Panc1 (cell line): Measurements from ENCODE around the gene EIF3J. TPM values are rescaled to one million over a fixed set of nuclear protein-coding genes. Genes with fewer than 3 reads are reported as not detected.

ENCODE experiments used
- ATAC-seq: fragments of 200-7000 bp; cut with Tn5 transposase; 2 replicates; pipeline ENCODE4 v1.9.1; 2020; ENCODE audit warnings: mild to moderate bottlenecking, moderate library complexity
- BruUV-seq: library from RNA; stranded (reverse); fragments of 400-500 nt; replicated peaks from 2 replicates; lab custom pipeline; 2021; lab: Mats Ljungman, UMichigan
- CTCF ChIA-PET: fragments of 300-600 bp; sonication (Branson Sonifier 250); formaldehyde crosslinking; loops from one replicate; lab custom pipeline; 2022; ENCODE audit warnings: antibody characterized with exemption; lab: Charles Lee
- POLR2A ChIA-PET: fragments of 300-600 bp; sonication (Branson Sonifier 250); formaldehyde crosslinking; loops from one replicate; lab custom pipeline; 2022; ENCODE audit warnings: antibody characterized with exemption; lab: Charles Lee
- DNase-seq: peaks from one replicate; pipeline ENCODE4 v3.0.0-alpha.2; 2010; ENCODE audit warnings: low read depth, low spot score
- H3K27ac ChIP-seq: 2 replicates; pipeline ENCODE4 v1.5.1; 2011; ENCODE audit warnings: mild to moderate bottlenecking, low read length, inconsistent platforms
- H3K27me3 ChIP-seq: fragments of 200-500 bp; sonication (Bioruptor generic); 2 replicates; pipeline ENCODE4 v1.6.0; 2014; ENCODE audit warnings: low read length, inconsistent platforms; ENCODE audit not compliant: control insufficient read depth, insufficient read depth
- H3K36me3 ChIP-seq: fragments of 200-500 bp; sonication (Bioruptor generic); 2 replicates; pipeline ENCODE4 v1.5.1; 2014; ENCODE audit warnings: inconsistent platforms, mild to moderate bottlenecking, low read length, moderate library complexity; ENCODE audit not compliant: control insufficient read depth, insufficient read depth
- H3K4me1 ChIP-seq: 2 replicates; pipeline ENCODE4 v1.5.1; 2011; ENCODE audit warnings: inconsistent platforms, mild to moderate bottlenecking, low read length, moderate library complexity; ENCODE audit not compliant: control insufficient read depth, insufficient read depth
- H3K4me3 ChIP-seq, 2 experiments: 2 replicates each; pipeline ENCODE4 v1.5.1; 2011 to 2012; ENCODE audit warnings: low read depth in 2 of 2, low read length in 2 of 2, mild to moderate bottlenecking in 2 of 2, inconsistent platforms in 1 of 2, moderate library complexity in 1 of 2
- H3K9me3 ChIP-seq: fragments of 200-500 bp; sonication (Bioruptor generic); 2 replicates; pipeline ENCODE4 v1.5.1; 2014; ENCODE audit warnings: low read depth, mild to moderate bottlenecking, inconsistent platforms, low read length, moderate library complexity; ENCODE audit not compliant: control insufficient read depth, insufficient read depth
- POLR2AphosphoS5 ChIP-seq: IDR thresholded peaks from 2 replicates; pipeline ENCODE4 v1.6.1; 2012; ENCODE audit warnings: mild to moderate bottlenecking, low read depth, low read length, moderate library complexity
- SIN3A ChIP-seq: IDR thresholded peaks from 2 replicates; pipeline ENCODE4 v1.6.1; 2012; ENCODE audit warnings: low read depth, mild to moderate bottlenecking, low read length, moderate library complexity, borderline replicate concordance; ENCODE audit not compliant: insufficient read depth
- TCF7L2 ChIP-seq: IDR thresholded peaks from 2 replicates; pipeline ENCODE4 v1.6.1; 2011; ENCODE audit warnings: mild to moderate bottlenecking, low read depth, low read length, inconsistent platforms
- in situ Hi-C: cut with HindIII; loops from 2 replicates; pipeline ENCODE4 v1.10.0; 2016; ENCODE audit warnings: low sequenced_read_pairs, low pct_unique_long_range_greater_than_20kb
- intact Hi-C: fragments of 100-400 bp; cut with micrococcal nuclease; formaldehyde crosslinking; loops from one replicate; pipeline ENCODE4 v1.10.0; 2022; ENCODE audit not compliant: unreplicated experiment
- total RNA-seq: library from RNA; stranded (reverse); gene quantifications from one replicate; pipeline ENCODE4 v1.2.1, GENCODE V29; 2021; ENCODE audit not compliant: unreplicated experiment
- TF ChIP-seq, protein P1 (sequence below): fragments of 450-650 bp; IDR thresholded peaks from 2 replicates; pipeline ENCODE4 v1.5.1; 2017; ENCODE audit warnings: mild to moderate bottlenecking
- TF ChIP-seq, protein P2 (sequence below), 2 experiments: IDR thresholded peaks; 2 replicates each; pipeline ENCODE4 v1.6.1; 2011 to 2012; ENCODE audit warnings: low read depth in 2 of 2, control low read depth in 1 of 2, low read length in 1 of 2, mild to moderate bottlenecking in 1 of 2, moderate library complexity in 1 of 2; ENCODE audit not compliant: insufficient read depth in 1 of 2

The EIF3J gene
- total RNA-seq, 1 experiment from 2014 or later, result 128 TPM

DNA sequence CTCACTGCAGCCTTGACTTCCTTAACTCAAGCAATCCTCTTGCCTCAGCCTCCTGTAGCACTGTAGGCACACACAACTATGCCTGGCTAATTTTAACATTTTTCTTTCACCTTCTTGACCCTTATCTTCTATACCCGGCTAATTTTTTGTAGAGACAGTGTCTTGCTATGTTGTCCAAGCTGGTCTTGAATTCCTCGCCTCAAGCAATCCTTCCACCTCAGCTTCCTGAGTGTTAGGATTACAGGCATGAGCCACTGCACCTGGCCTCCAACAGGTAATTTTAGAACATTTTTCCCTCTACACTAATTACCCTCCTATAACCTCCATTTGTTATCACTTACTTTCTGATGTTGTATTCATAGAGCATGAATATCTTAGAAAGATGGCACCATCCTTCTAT, 66.2 kb downstream of the EIF3J start:
- in situ Hi-C loops (no loop called here), intact Hi-C loops (no loop called here)
- no TSS peak for BruUV-seq
- Histone ChIP-seq H3K36me3 (peaks cover 18% of the 10 kb centered on the region), H3K4me1 (no peaks in the 10 kb centered on the region), H3K4me3 (no peak overlapping the region), H3K27me3 (no peaks in the 10 kb centered on the region), H3K9me3 (no peaks in the 10 kb centered on the region), H3K27ac (no peak overlapping the region)
- ChIA-PET POLR2A (no interaction called here), CTCF (no interaction called here)
- TF ChIP-seq TCF7L2 (no peak), POLR2AphosphoS5 (no peak), SIN3A (no peak)
- TF ChIP-seq, protein P1, sequence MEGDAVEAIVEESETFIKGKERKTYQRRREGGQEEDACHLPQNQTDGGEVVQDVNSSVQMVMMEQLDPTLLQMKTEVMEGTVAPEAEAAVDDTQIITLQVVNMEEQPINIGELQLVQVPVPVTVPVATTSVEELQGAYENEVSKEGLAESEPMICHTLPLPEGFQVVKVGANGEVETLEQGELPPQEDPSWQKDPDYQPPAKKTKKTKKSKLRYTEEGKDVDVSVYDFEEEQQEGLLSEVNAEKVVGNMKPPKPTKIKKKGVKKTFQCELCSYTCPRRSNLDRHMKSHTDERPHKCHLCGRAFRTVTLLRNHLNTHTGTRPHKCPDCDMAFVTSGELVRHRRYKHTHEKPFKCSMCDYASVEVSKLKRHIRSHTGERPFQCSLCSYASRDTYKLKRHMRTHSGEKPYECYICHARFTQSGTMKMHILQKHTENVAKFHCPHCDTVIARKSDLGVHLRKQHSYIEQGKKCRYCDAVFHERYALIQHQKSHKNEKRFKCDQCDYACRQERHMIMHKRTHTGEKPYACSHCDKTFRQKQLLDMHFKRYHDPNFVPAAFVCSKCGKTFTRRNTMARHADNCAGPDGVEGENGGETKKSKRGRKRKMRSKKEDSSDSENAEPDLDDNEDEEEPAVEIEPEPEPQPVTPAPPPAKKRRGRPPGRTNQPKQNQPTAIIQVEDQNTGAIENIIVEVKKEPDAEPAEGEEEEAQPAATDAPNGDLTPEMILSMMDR, result no peak
- TF ChIP-seq, protein P2, sequence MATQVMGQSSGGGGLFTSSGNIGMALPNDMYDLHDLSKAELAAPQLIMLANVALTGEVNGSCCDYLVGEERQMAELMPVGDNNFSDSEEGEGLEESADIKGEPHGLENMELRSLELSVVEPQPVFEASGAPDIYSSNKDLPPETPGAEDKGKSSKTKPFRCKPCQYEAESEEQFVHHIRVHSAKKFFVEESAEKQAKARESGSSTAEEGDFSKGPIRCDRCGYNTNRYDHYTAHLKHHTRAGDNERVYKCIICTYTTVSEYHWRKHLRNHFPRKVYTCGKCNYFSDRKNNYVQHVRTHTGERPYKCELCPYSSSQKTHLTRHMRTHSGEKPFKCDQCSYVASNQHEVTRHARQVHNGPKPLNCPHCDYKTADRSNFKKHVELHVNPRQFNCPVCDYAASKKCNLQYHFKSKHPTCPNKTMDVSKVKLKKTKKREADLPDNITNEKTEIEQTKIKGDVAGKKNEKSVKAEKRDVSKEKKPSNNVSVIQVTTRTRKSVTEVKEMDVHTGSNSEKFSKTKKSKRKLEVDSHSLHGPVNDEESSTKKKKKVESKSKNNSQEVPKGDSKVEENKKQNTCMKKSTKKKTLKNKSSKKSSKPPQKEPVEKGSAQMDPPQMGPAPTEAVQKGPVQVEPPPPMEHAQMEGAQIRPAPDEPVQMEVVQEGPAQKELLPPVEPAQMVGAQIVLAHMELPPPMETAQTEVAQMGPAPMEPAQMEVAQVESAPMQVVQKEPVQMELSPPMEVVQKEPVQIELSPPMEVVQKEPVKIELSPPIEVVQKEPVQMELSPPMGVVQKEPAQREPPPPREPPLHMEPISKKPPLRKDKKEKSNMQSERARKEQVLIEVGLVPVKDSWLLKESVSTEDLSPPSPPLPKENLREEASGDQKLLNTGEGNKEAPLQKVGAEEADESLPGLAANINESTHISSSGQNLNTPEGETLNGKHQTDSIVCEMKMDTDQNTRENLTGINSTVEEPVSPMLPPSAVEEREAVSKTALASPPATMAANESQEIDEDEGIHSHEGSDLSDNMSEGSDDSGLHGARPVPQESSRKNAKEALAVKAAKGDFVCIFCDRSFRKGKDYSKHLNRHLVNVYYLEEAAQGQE (IDR thresholded peaks at IDR 0.05; ENCODE audit: insufficient read depth in 1 of 2, low read depth in 2 of 2, low read length in 1 of 2), result no peak
- no peak for ATAC-seq
- DNase-seq, result no peak

DNA sequence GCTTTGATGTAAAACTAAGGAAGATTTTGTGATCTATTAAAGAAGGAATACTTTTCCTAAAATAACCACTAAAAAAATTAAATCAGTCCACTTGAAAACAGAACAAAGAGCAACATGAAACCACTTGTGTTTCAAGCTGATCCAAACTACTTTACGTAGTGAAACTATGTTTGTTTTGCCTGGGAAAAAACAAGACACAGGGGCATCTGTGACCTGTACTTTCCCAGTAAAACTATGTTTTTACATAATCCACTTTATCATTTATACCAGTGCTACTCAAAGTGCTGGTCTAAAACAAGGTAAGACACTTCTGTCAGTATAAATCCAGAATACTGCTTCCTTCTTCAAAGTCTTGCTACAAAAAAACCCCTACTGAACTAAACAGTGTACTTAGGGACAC, 69.8 kb downstream of the EIF3J start:
- ChIA-PET POLR2A (no interaction called here), CTCF (no interaction called here)
- ATAC-seq (no peak), DNase-seq (no peak)
- Histone ChIP-seq H3K27me3 (no peaks in the 10 kb centered on the region), H3K36me3 (peaks cover 23% of the 10 kb centered on the region), H3K9me3 (no peaks in the 10 kb centered on the region), H3K27ac (no peak overlapping the region), H3K4me1 (no peaks in the 10 kb centered on the region), H3K4me3 (no peak overlapping the region)
- intact Hi-C loops (no loop called here), in situ Hi-C loops (no loop called here)
- TF ChIP-seq, protein P1, result no peak
- TF ChIP-seq POLR2AphosphoS5 (no peak), TCF7L2 (no peak), SIN3A (no peak)
- TF ChIP-seq, protein P2 (IDR thresholded peaks at IDR 0.05; ENCODE audit: insufficient read depth in 1 of 2, low read depth in 2 of 2, low read length in 1 of 2), result no peak
- BruUV-seq, result no TSS peak

Other genes starting within 250 kb of the EIF3J start
- gene GOLM2, start 248.4 kb upstream of the EIF3J start, total RNA-seq, result 79.9 TPM
- 70.6 TPM for gene CTDSPL2, start 109.5 kb upstream of the EIF3J start, total RNA-seq
- 55.0 TPM for gene SPG11, start 126.5 kb downstream of the EIF3J start, total RNA-seq
- 0.49 TPM for gene PATL2, start 174.2 kb downstream of the EIF3J start, total RNA-seq
- 914 TPM for gene B2M, start 174.4 kb downstream of the EIF3J start, total RNA-seq
- 16.7 TPM for gene TRIM69, start 199.4 kb downstream of the EIF3J start, total RNA-seq